Activated CD4-positive, CD25-positive, alpha-beta regulatory T cell treated with anti-CD3 and anti-CD28 coated beads, Interleukin-2, amount 50 U/mL, for 24 hours (primary cell): ENCODE measurements around the gene BLTP2.

Source experiments
- ATAC-seq, 2 donors: fragments of 150-1000 bp; cut with Tn5 transposase; one replicate each; pipeline ENCODE4 v1.10.0; 2021; ENCODE audit warnings: mild to moderate bottlenecking in 1 of 2, moderate library complexity in 1 of 2

Gene BLTP2

DNA sequence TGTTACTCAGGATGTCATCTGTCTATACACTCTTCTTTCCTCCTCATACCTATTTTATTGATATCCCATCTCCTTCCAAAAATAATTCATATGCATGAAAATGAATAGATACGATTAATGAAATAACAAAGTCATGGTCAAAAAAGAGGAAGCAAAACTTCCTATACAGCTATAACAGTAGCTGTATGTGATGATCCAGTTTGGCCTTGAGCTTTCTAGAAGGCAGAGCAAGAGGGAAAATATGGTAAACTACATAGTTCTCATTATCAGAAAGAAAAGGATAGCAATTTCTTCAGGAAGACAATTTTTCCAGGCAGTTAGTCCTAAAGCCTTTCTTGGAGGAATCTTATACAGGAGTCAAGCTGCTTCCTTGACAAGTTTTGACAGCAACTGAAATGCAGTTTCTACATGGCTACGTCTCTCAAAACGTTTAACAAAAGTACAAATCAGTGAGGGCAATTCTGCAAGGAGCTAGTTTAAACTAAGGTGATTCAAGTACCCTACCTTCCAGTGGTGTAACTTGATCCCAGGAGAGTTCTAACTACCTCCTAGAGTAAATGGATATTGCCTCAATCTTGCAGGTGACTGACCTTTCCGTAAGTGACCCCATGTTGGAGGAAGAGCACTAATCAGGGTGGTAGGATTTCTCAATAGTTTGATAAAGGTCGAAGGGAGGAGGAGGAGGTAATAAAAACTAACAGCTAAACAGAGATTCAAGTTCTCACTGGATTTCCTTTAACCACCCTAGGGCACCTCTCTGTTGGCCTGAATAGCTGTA lies 47.2 kb downstream of the BLTP2 start:
- ATAC-seq, result no peak
